HG02852 (cell line): ENCODE data around the gene B3GALT5.
"Not testable (repeated sequence)": the region's sequence is repeated elsewhere in the genome, so short reads cannot be mapped to it uniquely, and the experiment has no call there.

Experiments
- ATAC-seq: cut with Tn5 transposase; IDR thresholded peaks from one replicate; pipeline ENCODE4 v1.9.1; 2021; ENCODE audit warnings: mild to moderate bottlenecking, moderate library complexity; ENCODE audit not compliant: unreplicated experiment

Gene B3GALT5

GRCh38 chr21:39612233-39613040, at the start of gene B3GALT5:
TSS of gene B3GALT5 (plus strand) at chr21:39612940. CDS start at chr21:39660560, 47,620 bp downstream.
- ATAC-seq = no peak

GRCh38 chr21:39564200-39564599, 48.5 kb upstream of the B3GALT5 start:
- no peak for ATAC-seq

- no peak for ATAC-seq
These were observed 45.4 kb upstream of the B3GALT5 start for GRCh38 chr21:39567180-39567972.

GRCh38 chr21:39568361-39568760, 44.4 kb upstream of the B3GALT5 start:
- ATAC-seq = no peak

DNA sequence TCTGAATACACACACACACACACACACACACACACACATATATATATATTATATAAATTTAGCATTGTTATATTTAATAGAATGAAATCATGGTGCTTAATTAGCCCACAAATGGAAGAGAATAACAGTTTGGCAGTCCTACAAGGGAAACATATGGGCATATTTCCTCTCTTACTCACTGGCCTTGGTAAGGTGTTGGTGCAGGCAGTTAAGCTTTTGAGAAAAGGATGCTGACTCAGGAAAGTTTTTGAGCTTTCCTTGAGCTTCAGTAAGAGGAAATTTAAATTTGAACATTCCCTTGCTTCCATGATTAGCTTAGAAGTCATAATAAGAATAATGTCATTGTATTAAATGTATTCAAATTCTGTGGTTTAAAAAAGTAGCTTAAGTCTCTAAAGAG, 37.0 kb upstream of the B3GALT5 start:
- no peak for ATAC-seq

DNA sequence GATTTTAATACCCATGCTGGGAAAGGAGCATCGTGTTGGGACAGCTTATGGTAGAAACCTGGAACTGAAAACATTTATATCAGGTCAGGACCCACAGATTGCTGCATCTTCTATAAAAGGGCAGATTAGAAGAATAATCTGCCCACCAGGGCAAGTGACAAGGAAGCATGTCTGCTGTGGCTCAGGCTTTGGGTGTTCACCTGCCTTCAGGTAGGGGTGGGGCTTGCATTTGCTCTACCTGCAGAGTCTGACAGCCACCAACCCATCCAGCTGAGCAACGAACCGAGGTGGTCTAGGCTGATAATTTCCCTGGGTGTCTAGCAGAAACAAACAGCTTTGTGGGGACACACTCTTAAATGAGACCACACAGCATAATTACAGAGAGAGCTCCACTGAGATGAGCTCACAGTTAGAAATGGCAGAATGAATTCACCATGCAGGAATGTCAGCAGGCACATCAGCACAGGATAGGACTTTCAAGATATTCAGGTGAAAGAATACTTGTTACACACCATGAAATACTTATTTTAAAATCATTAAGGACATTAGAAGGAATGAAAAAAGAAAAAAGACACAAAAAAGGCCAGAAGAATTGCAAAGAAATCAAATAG, 36.1 kb upstream of the B3GALT5 start:
- ATAC-seq = no peak

GRCh38 chr21:39579734-39580332, 32.9 kb upstream of the B3GALT5 start:
- ATAC-seq = no peak

DNA sequence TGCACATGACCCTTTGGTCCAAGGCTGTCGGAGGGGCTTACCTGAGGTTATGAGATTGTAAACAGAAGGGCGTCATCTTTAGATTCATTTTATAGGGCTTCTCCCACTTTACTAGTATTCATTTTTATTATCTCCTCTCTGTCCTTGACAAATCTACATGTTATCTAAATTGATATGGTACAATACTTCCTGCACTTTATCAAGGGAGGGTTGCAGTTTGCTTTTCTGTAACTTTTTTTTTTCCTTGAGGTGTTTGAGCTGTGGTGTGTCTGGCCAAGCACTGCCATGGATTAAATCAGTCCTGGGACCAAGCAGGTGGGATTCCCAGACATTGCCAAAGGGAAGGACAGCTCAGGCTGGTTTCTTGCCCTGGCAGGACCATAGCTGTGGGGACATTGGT, 32.0 kb upstream of the B3GALT5 start:
- no peak for ATAC-seq

DNA sequence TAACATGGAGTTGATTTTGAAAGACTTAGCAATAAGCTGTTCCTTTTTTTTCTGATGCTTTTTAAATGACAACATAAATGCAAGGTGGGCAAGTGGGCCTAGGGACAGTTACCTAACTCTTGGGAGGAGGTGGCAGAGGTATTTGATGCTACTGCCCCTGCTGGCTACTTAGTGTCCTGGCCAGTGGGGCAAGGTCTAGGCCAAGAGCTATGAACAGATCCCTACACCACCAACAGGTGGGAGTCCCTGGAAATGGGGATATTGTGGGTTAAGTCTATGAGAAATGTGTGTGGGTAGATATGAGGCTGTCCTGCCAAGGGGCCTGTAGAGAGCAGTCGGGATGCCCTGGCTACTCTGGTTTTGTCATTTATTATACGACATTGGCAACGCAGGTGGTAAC, 31.3 kb upstream of the B3GALT5 start:
- ATAC-seq = no peak

DNA sequence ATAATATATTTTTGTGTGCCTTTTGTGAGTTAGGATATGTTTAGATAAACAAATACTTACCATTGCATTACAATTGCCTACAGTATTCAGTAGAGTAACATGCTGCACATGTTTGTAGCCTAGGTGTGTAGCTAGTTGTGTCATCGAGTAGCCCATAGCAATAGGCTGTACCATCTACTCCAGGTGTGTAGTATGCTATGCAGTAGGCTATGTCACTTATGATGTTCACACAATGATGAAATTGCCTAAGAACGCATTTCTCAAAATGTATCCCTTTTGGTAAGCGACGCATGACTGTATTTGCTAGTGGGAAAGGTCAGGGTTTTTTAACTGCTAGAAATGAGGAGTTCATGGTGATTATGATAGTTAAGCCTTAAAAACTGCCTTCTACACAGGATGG, 30.0 kb upstream of the B3GALT5 start:
- no peak for ATAC-seq

DNA sequence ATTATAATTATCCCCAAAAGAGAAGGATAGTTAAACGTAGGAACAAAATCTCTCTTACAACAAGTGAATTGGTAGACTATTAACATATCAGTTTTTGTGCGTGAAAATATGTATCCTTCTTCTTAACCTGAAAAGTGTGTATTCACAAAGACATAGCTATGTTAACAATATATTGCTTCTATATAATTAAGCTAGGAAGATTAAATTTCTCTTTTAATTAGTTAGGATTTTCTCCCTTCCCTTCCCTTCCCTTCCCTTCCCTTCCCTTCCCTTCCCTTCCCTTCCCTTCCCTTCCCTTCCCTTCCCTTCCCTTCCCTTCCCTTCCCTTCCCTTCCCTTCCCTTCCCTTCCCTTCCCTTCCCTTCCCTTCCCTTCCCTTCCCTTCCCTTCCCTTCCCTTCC, 29.2 kb upstream of the B3GALT5 start:
- ATAC-seq = not testable (repeated sequence)

DNA sequence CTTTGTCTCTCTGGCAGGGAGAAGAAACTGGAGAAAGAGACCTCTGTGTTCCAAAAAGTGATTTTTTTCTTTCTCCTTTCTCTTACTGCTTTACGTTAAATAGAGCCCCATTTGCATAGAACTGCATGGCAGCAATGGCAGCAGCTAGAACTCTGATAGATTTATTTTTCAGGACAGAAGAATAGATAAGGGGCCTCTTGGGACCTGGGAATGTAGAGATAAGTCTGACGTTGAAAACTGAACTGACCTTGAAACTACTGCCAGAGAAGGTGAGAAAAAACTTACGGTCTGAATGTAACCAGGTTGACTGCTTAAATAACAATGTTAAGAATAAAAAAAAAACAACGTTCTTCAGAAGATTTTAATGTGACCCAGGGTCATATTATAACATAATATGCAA, 25.4 kb upstream of the B3GALT5 start:
- no peak for ATAC-seq

DNA sequence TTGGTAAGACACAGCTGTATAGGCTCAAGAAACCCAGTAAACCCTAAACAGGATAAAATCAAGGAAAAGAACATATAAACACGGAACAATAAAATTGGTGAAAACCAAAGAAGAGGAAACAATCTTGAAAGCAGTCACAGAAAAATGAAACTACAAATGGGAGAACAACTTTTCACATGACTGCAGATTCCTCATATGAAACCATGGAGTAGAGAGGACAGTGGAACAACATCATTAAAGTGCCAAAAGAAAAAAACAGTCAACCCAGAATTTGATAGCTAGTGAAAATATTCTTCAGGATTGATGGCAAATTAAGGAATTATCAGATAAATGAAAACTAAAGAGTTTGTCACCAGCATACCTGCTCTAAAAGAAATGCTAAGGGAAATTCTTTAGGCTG, 23.9 kb upstream of the B3GALT5 start:
- no peak for ATAC-seq

GRCh38 chr21:39593522-39593921, 19.2 kb upstream of the B3GALT5 start:
- ATAC-seq = no peak

DNA sequence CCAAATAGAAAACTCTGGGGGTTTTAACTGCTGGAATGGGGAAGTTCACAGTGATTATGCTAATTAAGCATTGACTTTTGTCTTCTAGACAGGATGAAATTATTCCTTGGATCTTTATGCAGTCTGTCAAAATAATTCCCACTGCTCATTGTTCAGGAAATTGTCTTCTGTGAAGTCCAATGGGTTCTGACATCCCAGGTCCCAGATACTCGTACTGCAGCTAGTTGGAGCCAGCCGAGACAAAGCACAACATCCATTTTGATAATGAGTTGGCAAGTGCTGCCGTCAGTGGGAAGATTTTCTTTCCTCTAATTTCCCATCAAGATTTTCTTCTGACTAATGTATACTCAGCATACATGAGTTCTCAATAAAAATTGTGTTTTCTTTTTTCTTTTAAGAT, 17.3 kb upstream of the B3GALT5 start:
- ATAC-seq = no peak

GRCh38 chr21:39597595-39597994, 15.1 kb upstream of the B3GALT5 start:
- ATAC-seq = no peak

DNA sequence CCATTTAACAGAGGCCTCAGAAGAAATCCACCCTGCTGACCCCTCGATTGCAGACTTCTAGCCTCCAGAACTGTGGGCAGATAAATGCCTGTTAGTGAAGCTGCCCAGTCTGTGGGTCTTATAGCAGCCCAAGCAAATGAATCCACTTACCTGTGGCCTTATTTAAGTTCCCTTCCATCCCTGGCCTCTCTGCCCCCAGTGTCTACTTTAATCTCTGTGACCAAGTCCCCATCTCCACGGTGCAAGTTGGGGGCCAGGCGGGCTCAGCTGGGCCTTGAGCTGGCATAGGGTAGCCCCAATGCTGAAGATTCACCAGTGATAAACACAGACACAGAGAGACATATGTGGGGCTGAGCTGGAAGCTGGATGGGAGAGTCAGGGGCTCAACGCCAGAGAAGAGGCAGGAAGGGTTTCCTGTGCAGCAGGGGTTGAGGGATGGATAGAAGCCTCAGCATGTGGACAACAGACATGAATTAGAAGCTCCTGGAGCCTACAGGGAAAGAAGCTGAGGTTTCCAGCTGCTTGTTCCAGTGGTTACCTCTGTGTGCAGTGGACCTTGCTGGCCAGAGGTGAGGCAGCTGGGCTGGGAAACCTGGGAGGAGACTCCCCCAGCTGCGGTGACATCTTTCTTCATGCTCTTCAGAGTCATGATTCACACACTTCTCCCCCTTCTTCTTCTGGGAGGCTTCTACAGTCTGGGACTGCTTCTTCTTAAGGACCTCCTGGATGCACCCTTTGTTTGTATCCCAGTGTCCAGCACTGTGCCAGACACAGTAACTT, 13.4 kb upstream of the B3GALT5 start:
- no peak for ATAC-seq

- no peak for ATAC-seq
These were observed 11.4 kb upstream of the B3GALT5 start for GRCh38 chr21:39601187-39601928.

DNA sequence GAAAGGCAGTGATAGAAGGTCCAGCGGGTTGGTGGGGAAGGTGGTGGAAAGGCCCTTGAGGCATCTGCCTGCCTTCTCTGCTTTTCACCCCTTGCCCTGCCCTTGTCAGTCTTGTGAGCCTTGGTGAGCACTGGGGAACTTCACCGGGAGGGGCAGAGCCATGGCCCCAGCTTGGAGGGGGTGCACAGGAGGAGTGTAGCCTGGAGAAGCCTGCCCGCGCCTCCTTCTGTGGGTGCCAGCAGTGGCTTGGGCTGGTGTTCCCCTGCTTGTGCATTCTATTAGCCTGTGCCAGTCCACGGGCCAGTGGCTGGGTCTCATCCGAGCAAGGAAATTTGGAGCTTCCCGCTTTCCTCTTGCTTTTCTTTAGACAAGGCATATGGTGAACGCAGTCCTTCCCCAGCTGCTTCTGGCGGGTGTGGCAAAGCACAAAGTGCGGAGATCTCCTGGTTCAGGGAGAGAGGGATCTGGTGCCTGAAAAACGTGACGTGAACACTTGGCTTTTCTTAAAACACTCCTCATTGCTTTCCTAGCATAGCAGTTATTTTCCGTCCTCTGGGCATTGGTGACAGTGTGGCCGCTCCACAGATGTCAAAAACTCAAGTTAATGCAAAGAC, 10.6 kb upstream of the B3GALT5 start:
- ATAC-seq = no peak
